Tibial artery (tissue), 4 donors: ENCODE data around the gene AHRR.
"Not testable (repeated sequence)": the region's sequence is repeated elsewhere in the genome, so short reads cannot be mapped to it uniquely, and the experiment has no call there.

Experiments
- DNase-seq, 2 donors: peaks; one replicate each; pipeline ENCODE4 v3.0.0-alpha.2; 2019
- H3K27ac ChIP-seq, 2 donors: fragments of 200-600 bp; sonication (generic) in 1 of 2; 1 replicate in 1 of 2; 2 replicates in 1 of 2; pipeline ENCODE4 v1.5.1; 2018 to 2019; ENCODE audit warnings: mild to moderate bottlenecking in 1 of 2
- H3K27me3 ChIP-seq, 2 donors: fragments of 200-600 bp; sonication (generic) in 1 of 2; one replicate each; pipeline versions ENCODE4 v1.5.1 to v1.6.0; 2016 to 2019
- H3K36me3 ChIP-seq, 3 donors: fragments of 200-600 bp; sonication (generic) in 2 of 3; one replicate each; pipeline ENCODE4 v1.5.1; 2016 to 2019; ENCODE audit warnings: mild to moderate bottlenecking in 2 of 3
- H3K4me1 ChIP-seq, 4 donors: fragments of 200-600 bp; sonication (generic) in 2 of 4; 1 replicate in 3 of 4; 2 replicates in 1 of 4; pipeline ENCODE4 v1.5.1; 2016 to 2019
- H3K4me3 ChIP-seq, 2 donors: fragments of 200-600 bp; sonication (generic) in 1 of 2; 1 replicate in 1 of 2; 2 replicates in 1 of 2; pipeline ENCODE4 v1.5.1; 2018 to 2019; ENCODE audit warnings: mild to moderate bottlenecking in 2 of 2
- H3K9me3 ChIP-seq, 3 donors: fragments of 200-600 bp; sonication (generic) in 1 of 3; one replicate each; pipeline ENCODE4 v1.5.1; 2016 to 2019
- intact Hi-C: fragments of 100-400 bp; cut with DNase I; formaldehyde crosslinking; loops from one replicate; pipeline ENCODE4 v1.15.0; 2023; ENCODE audit warnings: low total_unique reads
- TF ChIP-seq, protein P1 (sequence below), 2 experiments: fragments of 200-600 bp in 1 of 2; fragments of 450-650 bp in 1 of 2; IDR thresholded peaks; one replicate each; pipeline ENCODE4 v1.5.1; 2017 to 2019; ENCODE audit warnings: antibody characterized with exemption in 2 of 2, mild to moderate bottlenecking in 1 of 2, moderate library complexity in 1 of 2

Gene AHRR

GRCh38 chr5:308672-309271 is 12.7 kb upstream of the AHRR start:
- no peak overlapping the region for H3K4me3 ChIP-seq
- H3K27me3 ChIP-seq = no peaks in the 10 kb centered on the region
- no peaks in the 10 kb centered on the region for H3K9me3 ChIP-seq
- peaks cover 25 to 81% (median 41%) of the 10 kb centered on the region in 3 donors for H3K36me3 ChIP-seq
- intact Hi-C loops = no loop called here
- TF ChIP-seq, protein P1, sequence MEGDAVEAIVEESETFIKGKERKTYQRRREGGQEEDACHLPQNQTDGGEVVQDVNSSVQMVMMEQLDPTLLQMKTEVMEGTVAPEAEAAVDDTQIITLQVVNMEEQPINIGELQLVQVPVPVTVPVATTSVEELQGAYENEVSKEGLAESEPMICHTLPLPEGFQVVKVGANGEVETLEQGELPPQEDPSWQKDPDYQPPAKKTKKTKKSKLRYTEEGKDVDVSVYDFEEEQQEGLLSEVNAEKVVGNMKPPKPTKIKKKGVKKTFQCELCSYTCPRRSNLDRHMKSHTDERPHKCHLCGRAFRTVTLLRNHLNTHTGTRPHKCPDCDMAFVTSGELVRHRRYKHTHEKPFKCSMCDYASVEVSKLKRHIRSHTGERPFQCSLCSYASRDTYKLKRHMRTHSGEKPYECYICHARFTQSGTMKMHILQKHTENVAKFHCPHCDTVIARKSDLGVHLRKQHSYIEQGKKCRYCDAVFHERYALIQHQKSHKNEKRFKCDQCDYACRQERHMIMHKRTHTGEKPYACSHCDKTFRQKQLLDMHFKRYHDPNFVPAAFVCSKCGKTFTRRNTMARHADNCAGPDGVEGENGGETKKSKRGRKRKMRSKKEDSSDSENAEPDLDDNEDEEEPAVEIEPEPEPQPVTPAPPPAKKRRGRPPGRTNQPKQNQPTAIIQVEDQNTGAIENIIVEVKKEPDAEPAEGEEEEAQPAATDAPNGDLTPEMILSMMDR (IDR thresholded peaks at IDR 0.05) = no peak
- no peak overlapping the region for H3K27ac ChIP-seq
- no peaks in the 10 kb centered on the region for H3K4me1 ChIP-seq
- no peak for DNase-seq

GRCh38 chr5:309831-310230 is 11.7 kb upstream of the AHRR start:
- intact Hi-C loops, H3K27ac ChIP-seq, H3K4me3 ChIP-seq, DNase-seq, H3K4me1 ChIP-seq, H3K9me3 ChIP-seq, H3K27me3 ChIP-seq: not testable (repeated sequence)
- H3K36me3 ChIP-seq = peaks cover 36 to 91% (median 52%) of the 10 kb centered on the region in 3 donors

GRCh38 chr5:310516-310915 is 11.0 kb upstream of the AHRR start:
- H3K4me1 ChIP-seq = no peaks in the 10 kb centered on the region
- H3K4me3 ChIP-seq = no peak overlapping the region
- H3K9me3 ChIP-seq = no peaks in the 10 kb centered on the region
- peaks cover 43 to 92% (median 59%) of the 10 kb centered on the region in 3 donors for H3K36me3 ChIP-seq
- no peaks in the 10 kb centered on the region for H3K27me3 ChIP-seq
- no peak for DNase-seq
- intact Hi-C loops = no loop called here
- TF ChIP-seq, protein P1 (IDR thresholded peaks at IDR 0.05) = no peak
- no peak overlapping the region for H3K27ac ChIP-seq

- intact Hi-C loops = no loop called here
- Histone ChIP-seq H3K4me3 (no peak overlapping the region), H3K4me1 (no peaks in the 10 kb centered on the region), H3K27ac (no peak overlapping the region), H3K27me3 (no peaks in the 10 kb centered on the region), H3K9me3 (no peaks in the 10 kb centered on the region), H3K36me3 (peaks cover 48 to 93% (median 63%) of the 10 kb centered on the region in 3 donors)
- TF ChIP-seq, protein P1 (IDR thresholded peaks at IDR 0.05) = no peak
- DNase-seq = no peak
Measured at GRCh38 chr5:310941-311434, 10.5 kb upstream of the AHRR start.

DNA sequence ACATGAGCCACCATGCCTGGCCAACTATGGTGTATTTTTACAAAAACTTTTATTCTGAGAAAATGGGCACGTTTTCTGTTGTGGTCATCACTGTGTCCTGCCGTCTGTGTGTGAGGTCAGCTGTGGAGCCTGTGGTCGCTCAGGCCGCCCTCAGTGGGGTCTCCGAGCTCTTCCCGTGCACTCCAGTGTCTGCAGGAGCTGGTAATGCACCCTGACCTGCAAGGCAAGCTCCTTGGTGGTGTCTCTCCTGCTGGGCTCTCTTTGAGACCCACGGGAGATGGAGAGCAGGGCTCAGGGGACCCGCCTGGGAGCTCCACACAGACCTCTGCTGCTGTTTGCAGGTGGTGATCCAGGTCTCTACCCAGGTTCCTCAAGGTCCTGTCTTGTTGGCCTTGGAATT is 9.6 kb upstream of the AHRR start:
- TF ChIP-seq, protein P1 (IDR thresholded peaks at IDR 0.05) = no peak
- H3K27me3 ChIP-seq = no peaks in the 10 kb centered on the region
- no peak overlapping the region for H3K4me3 ChIP-seq
- intact Hi-C loops = no loop called here
- H3K27ac ChIP-seq = no peak overlapping the region
- H3K9me3 ChIP-seq = no peaks in the 10 kb centered on the region
- peaks cover 50 to 93% (median 63%) of the 10 kb centered on the region in 3 donors for H3K36me3 ChIP-seq
- no peak for DNase-seq
- no peaks in the 10 kb centered on the region for H3K4me1 ChIP-seq

DNA sequence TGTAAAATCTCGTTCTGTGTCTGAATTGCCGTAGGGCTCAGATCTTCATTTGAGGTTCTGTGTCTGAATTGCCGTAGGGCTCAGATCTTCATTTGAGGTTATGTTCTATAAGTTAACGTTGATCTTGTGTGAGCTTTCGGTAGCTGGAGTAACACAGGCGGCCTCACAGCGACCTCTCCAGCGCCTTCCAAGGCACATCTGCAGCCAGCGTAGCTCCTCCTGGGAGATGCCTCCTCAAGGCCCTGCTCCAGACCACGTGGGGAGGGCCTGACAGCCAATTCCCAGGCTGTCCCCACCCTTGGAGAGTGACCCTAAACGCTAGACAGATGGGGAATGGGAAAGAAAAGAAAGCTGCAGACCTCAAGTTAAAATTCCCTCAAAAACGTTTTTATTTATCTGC is 8.7 kb upstream of the AHRR start:
- TF ChIP-seq, protein P1 (IDR thresholded peaks at IDR 0.05) = no peak
- no peak overlapping the region for H3K27ac ChIP-seq
- H3K4me1 ChIP-seq = no peaks in the 10 kb centered on the region
- H3K27me3 ChIP-seq = peaks cover 0 to 4% of the 10 kb centered on the region in 2 donors
- peaks cover 47 to 84% (median 59%) of the 10 kb centered on the region in 3 donors for H3K36me3 ChIP-seq
- intact Hi-C loops = no loop called here
- no peak overlapping the region for H3K4me3 ChIP-seq
- no peak for DNase-seq
- H3K9me3 ChIP-seq = no peaks in the 10 kb centered on the region
